Measurements from ENCODE around the gene PCGF2.
"Not testable (repeated sequence)": the region's sequence is repeated elsewhere in the genome, so short reads cannot be mapped to it uniquely, and the experiment has no call there.

PCGF2 gene

GRCh38 chr17:38748149-38748891, at the start of gene PCGF2:
TSS of gene PCGF2 (minus strand) at chr17:38748336. CDS start at chr17:38740402, 7,934 bp downstream.
- DNase-seq, result peak; percentile 88

GRCh38 chr17:38797828-38798227, 49.7 kb upstream of the PCGF2 start:
- no peak for DNase-seq

DNA sequence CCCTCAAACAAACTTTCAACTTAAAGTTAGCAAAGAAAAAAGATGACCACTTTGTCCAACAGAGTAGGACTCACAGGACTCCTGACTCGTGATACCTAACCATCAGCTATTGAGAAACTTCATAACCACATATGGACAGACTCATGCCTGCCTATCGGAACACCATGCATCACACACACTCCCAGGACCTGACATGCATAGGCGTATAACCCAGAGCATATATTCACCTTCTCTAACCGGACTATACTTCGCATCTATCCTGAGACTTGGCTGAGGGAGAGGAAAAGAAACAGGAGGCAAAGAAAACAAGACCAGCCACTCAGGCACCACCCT, 49.0 kb upstream of the PCGF2 start:
- no peak for DNase-seq

DNA sequence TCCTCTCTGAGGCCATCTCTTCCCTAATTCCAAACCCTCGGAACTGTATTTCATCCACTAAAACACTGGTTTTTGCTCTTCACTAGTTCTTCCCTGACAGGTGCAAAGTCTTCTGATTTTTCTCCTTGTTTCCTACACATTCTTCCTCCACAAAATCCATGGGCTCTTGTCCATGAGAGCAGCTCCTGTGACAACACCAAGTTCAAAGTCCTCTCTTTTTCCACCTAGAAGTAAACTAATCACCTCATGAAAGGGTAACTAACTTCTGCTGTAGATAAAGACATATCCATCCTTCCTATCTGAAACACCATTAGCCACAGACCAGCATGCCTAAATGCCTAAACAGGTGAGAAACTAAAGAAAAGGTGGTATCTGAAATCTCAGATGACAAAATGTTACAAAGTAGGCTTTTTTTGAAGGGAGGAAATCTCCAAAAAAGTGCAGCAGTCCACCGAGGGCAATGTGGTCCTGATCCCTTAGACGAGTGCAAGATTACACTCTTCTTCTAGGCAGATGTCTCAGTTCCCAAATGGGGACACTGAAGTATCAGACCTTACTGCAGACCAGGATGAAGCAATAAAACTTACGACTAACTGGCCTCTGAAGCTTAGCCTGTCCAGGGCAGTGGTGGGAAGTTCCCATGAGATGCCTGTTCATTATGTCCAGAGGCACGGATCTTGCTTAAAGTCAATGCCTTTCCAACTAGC, 48.5 kb upstream of the PCGF2 start:
- DNase-seq, result no peak

- no peak for DNase-seq
Measured at GRCh38 chr17:38794221-38794620, 46.1 kb upstream of the PCGF2 start.

- DNase-seq, result no peak
Measured at GRCh38 chr17:38791162-38791561, 43.0 kb upstream of the PCGF2 start.

- DNase-seq, result not testable (repeated sequence)
Measured at GRCh38 chr17:38790148-38790707, 42.1 kb upstream of the PCGF2 start.

DNA sequence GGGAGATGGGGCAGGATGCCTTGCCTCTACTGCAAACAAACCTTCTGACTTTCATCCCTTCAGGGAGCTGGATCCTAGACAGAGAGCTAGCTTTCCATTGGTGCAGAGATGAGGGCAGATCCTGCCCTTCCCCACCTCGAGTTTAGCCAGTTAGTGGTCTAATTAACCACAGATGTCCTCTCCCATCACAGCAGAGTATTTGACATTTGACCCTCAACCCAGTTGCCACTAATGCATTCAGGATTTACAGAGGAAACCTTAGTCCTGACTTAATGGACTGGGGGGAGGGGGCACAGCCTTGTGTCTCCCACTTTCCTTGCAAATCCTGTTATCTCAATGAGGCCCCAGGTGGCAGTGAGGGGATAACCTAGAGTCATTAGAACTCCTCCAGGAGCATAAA, 41.0 kb upstream of the PCGF2 start:
- no peak for DNase-seq

GRCh38 chr17:38787999-38788398, 39.9 kb upstream of the PCGF2 start:
- DNase-seq, result not testable (repeated sequence)

GRCh38 chr17:38786372-38786771, 38.2 kb upstream of the PCGF2 start:
- DNase-seq, result no peak

DNA sequence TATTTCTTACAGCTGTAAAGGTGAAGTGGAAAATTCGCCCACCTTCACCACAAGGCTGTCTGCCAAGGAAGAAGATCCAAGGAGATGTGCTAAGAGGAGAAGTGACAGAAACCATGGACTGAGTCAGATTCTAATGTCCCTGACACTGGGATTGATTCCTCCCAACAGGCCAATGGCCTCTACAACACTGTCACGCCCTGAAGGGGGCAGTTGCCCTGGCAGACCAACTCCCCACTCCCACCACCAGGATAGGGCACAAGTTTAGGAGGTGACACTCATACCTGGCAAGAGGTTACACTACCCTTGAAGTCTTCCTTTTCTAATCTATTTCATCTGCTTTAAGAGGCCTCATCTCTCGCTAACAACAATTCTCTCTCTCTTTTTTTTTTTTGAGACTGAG, 35.1 kb upstream of the PCGF2 start:
- DNase-seq, result no peak

- DNase-seq, result no peak
Measured at GRCh38 chr17:38779965-38780752, 32.0 kb upstream of the PCGF2 start.

DNA sequence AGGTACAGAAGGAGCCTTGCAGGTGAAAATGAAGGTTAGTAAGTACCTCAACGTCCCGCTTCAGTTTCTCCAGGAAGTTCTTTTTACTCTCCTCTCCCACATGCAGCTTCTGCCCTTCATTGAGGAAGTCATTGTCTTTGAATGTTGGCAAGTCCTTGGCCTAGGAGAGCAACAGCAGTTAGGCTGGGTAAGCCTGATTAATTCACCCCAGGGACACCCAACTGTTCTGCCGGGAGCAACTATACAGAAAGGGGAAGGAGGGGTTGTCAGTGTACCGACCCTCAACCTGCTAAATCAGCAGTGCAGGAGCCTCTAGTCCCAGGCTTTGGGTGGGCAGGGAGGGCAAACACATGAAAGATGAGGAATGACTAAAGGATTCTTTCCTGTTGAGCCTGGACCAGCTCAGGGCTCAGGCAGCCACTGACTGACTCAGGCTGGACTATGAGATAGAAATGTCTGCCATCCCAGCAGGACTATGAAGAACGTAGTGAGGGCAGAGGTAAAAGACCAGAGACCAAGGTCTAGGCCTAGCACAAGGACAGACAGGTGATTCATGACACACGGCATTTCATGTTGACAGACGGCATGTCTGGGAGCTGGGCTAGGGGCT, 29.6 kb upstream of the PCGF2 start:
- DNase-seq, result no peak

DNA sequence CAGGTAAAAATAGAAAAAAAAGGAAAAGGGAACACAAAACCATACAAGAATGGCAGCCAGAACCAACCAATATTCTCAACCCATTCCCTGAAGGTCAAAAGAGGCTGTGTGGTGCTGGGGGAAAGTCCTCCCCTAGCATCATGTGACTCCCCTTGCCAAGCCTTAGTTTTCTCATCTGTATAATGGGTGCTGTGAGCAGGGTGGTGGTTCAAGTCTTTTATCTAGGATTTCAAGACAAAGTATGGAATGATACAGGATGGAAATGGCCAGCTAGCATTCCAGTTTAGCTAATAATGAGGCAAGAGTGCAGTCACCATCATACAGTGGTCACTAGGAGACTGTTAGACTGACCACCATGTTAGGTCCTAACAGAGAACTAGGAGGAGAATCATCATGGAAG, 25.1 kb upstream of the PCGF2 start:
- no peak for DNase-seq

- no peak for DNase-seq
Measured at GRCh38 chr17:38768417-38768816, 20.3 kb upstream of the PCGF2 start.

GRCh38 chr17:38766341-38766740, 18.2 kb upstream of the PCGF2 start:
- DNase-seq, result no peak

GRCh38 chr17:38762231-38762630, 14.1 kb upstream of the PCGF2 start:
- DNase-seq, result no peak

- DNase-seq, result no peak
Measured at GRCh38 chr17:38761612-38762011, 13.5 kb upstream of the PCGF2 start.

DNA sequence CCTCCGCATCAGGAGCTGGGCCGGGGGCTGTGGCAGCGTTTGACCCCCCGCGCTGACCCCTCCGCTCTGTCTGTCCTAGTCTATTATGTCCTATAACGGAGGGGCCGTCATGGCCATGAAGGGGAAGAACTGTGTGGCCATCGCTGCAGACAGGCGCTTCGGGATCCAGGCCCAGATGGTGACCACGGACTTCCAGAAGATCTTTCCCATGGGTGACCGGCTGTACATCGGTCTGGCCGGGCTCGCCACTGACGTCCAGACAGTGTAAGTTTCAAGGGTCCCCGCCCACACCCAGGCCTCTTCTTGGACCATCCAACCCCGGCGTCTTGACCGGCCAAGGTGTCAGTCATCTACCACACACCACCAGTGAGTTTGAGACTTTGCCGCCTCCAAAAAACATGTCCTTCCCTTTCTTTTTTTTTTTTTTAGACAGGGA, 5.0 kb upstream of the PCGF2 start:
- no peak for DNase-seq

- DNase-seq, result peak; percentile 97
Measured at GRCh38 chr17:38752308-38753070, 4.4 kb upstream of the PCGF2 start, which contains the start of gene PSMB3. TSS of gene PSMB3 (plus strand) at chr17:38752741. CDS start at chr17:38752827, 86 bp downstream.

- peak; percentile 50 for DNase-seq
Measured at GRCh38 chr17:38751808-38752307, 3.7 kb upstream of the PCGF2 start.

Measured in NCI-H1048 (cell line).